Muscle layer of duodenum (tissue), 2 donors: Measurements from ENCODE around the gene UNC5C.

Experiments used
- H3K27ac ChIP-seq: one replicate; pipeline ENCODE4 v1.7.0; 2013; ENCODE audit warnings: mild to moderate bottlenecking, low read length
- H3K27me3 ChIP-seq: one replicate; pipeline ENCODE4 v1.7.0; 2013; ENCODE audit warnings: low read depth, mild to moderate bottlenecking, control low read depth, low read length
- H3K36me3 ChIP-seq, 2 donors: one replicate each; pipeline ENCODE4 v1.7.0; 2013; ENCODE audit warnings: low read length in 2 of 2, control low read depth in 1 of 2, mild to moderate bottlenecking in 1 of 2; ENCODE audit not compliant: insufficient read depth in 2 of 2, control insufficient read depth in 1 of 2
- H3K4me1 ChIP-seq, 2 donors: one replicate each; pipeline ENCODE4 v1.7.0; 2013; ENCODE audit warnings: low read length in 2 of 2, mild to moderate bottlenecking in 2 of 2, control low read depth in 1 of 2, moderate library complexity in 1 of 2; ENCODE audit not compliant: insufficient read depth in 2 of 2, control insufficient read depth in 1 of 2
- H3K4me3 ChIP-seq, 2 donors: one replicate each; pipeline ENCODE4 v1.7.0; 2013; ENCODE audit warnings: low read length in 2 of 2, low read depth in 1 of 2, mild to moderate bottlenecking in 1 of 2
- H3K9me3 ChIP-seq, 2 donors: one replicate each; pipeline ENCODE4 v1.7.0; 2013; ENCODE audit warnings: low read length in 2 of 2, control low read depth in 1 of 2, mild to moderate bottlenecking in 1 of 2; ENCODE audit not compliant: control insufficient read depth in 1 of 2
- donor health status: healthy.

UNC5C gene

GRCh38 chr4:95129031-95129430, 419.7 kb downstream of the UNC5C start:
- no peaks in the 10 kb centered on the region for H3K36me3 ChIP-seq
- peaks cover 0 to 3% of the 10 kb centered on the region in 2 donors for H3K4me1 ChIP-seq
- no peak overlapping the region for H3K4me3 ChIP-seq
- no peak overlapping the region for H3K27ac ChIP-seq
- no peaks in the 10 kb centered on the region for H3K27me3 ChIP-seq
- H3K9me3 ChIP-seq: no peaks in the 10 kb centered on the region

GRCh38 chr4:95124906-95125504, 423.8 kb downstream of the UNC5C start:
- no peak overlapping the region for H3K4me3 ChIP-seq
- H3K27me3 ChIP-seq: no peaks in the 10 kb centered on the region
- H3K4me1 ChIP-seq: peaks cover 0 to 2% of the 10 kb centered on the region in 2 donors
- no peaks in the 10 kb centered on the region for H3K9me3 ChIP-seq
- no peak overlapping the region for H3K27ac ChIP-seq
- H3K36me3 ChIP-seq: no peaks in the 10 kb centered on the region

- Histone ChIP-seq H3K27ac (no peak overlapping the region), H3K9me3 (no peaks in the 10 kb centered on the region), H3K4me1 (no peaks in the 10 kb centered on the region), H3K36me3 (no peaks in the 10 kb centered on the region), H3K4me3 (no peak overlapping the region), H3K27me3 (no peaks in the 10 kb centered on the region)
Observed at GRCh38 chr4:95122001-95122400, 426.8 kb downstream of the UNC5C start.

- no peaks in the 10 kb centered on the region for H3K4me1 ChIP-seq
Observed at GRCh38 chr4:95120456-95120855, 428.3 kb downstream of the UNC5C start.

GRCh38 chr4:95118497-95118896, 430.3 kb downstream of the UNC5C start:
- H3K4me3 ChIP-seq: no peak overlapping the region

More at GRCh38 chr4:95120456-95120855, 428.3 kb downstream of the UNC5C start:
- Histone ChIP-seq H3K27ac (no peak overlapping the region), H3K9me3 (no peaks in the 10 kb centered on the region), H3K4me3 (no peak overlapping the region), H3K36me3 (no peaks in the 10 kb centered on the region), H3K27me3 (no peaks in the 10 kb centered on the region)

GRCh38 chr4:95114521-95114920, 434.3 kb downstream of the UNC5C start:
- H3K4me1 ChIP-seq: no peaks in the 10 kb centered on the region
- H3K27me3 ChIP-seq: no peaks in the 10 kb centered on the region
- no peak overlapping the region for H3K27ac ChIP-seq
- H3K36me3 ChIP-seq: no peaks in the 10 kb centered on the region
- H3K4me3 ChIP-seq: no peak overlapping the region
- no peaks in the 10 kb centered on the region for H3K9me3 ChIP-seq

More at GRCh38 chr4:95118497-95118896, 430.3 kb downstream of the UNC5C start:
- Histone ChIP-seq H3K4me1 (no peaks in the 10 kb centered on the region), H3K27ac (no peak overlapping the region), H3K36me3 (no peaks in the 10 kb centered on the region), H3K27me3 (no peaks in the 10 kb centered on the region), H3K9me3 (no peaks in the 10 kb centered on the region)
